MCF 10A (cell line): ENCODE data around the gene SOX6. TPM values are rescaled to one million over a fixed set of nuclear protein-coding genes. Genes with fewer than 3 reads are reported as not detected.
A peak's percentile ranks its signal among the peaks of the same experiment; 100 is the strongest.

Experiments
- BruUV-seq: library from RNA; stranded (reverse); fragments of 400-500 nt; replicated peaks from 2 replicates; lab custom pipeline; 2021; lab: Mats Ljungman, UMichigan
- CTCF ChIA-PET: fragments of 300-600 bp; sonication (Branson Sonifier 250); formaldehyde crosslinking; extraction: SDS; loops from one replicate; lab custom pipeline; 2021; ENCODE audit warnings: antibody characterized with exemption, inconsistent platforms; lab: Yijun Ruan, JAX
- POLR2A ChIA-PET: fragments of 300-600, 350-650 bp; sonication (Branson Sonifier 250); formaldehyde crosslinking; extraction: SDS; loops from one replicate; lab custom pipeline; 2020; ENCODE audit warnings: antibody characterized with exemption, inconsistent platforms; lab: Yijun Ruan, JAX
- DNase-seq: peaks from one replicate; pipeline ENCODE4 v3.0.0-alpha.2; 2018; ENCODE audit not compliant: unreplicated experiment
- H3K27ac Mint-ChIP-seq: one replicate; pipeline ENCODE4 v1.8.0; 2022; ENCODE audit warnings: mild to moderate bottlenecking, low read depth, mixed read lengths; ENCODE audit not compliant: unreplicated experiment
- H3K27me3 Mint-ChIP-seq: one replicate; pipeline ENCODE4 v1.8.0; 2022; ENCODE audit warnings: mixed read lengths; ENCODE audit not compliant: insufficient read depth, unreplicated experiment
- H3K36me3 Mint-ChIP-seq: one replicate; pipeline ENCODE4 v1.8.0; 2022; ENCODE audit warnings: mild to moderate bottlenecking, moderate library complexity, mixed read lengths; ENCODE audit not compliant: insufficient read depth, unreplicated experiment
- H3K4me1 Mint-ChIP-seq: one replicate; pipeline ENCODE4 v1.8.0; 2022; ENCODE audit warnings: mixed read lengths; ENCODE audit not compliant: insufficient read depth, unreplicated experiment
- H3K4me3 Mint-ChIP-seq: one replicate; pipeline ENCODE4 v1.8.0; 2022; ENCODE audit warnings: mild to moderate bottlenecking, moderate library complexity, mixed read lengths; ENCODE audit not compliant: unreplicated experiment
- H3K9me3 Mint-ChIP-seq: one replicate; pipeline ENCODE4 v1.8.0; 2022; ENCODE audit warnings: mixed read lengths; ENCODE audit not compliant: unreplicated experiment
- intact Hi-C: fragments of 100-400 bp; cut with micrococcal nuclease; formaldehyde crosslinking; loops from 2 replicates; pipeline ENCODE4 v1.14.1; 2022
- total RNA-seq: library from RNA; stranded (reverse); gene quantifications from 2 replicates; pipeline ENCODE4 v1.2.3, GENCODE V29; 2022
- TF ChIP-seq, protein P1 (sequence below): fragments of 200-600 bp; IDR thresholded peaks from one replicate; pipeline ENCODE4 v1.8.0; 2022; ENCODE audit warnings: antibody characterized with exemption, mild to moderate bottlenecking; ENCODE audit not compliant: unreplicated experiment

The SOX6 gene
- total RNA-seq, 1 experiment from 2014 or later, result 6.4 TPM

- POLR2A ChIA-PET, result interaction anchor here (0.6 to 5.7 kb wide), 15 partner anchors 12 to 639 kb away, joined by 3 to 66 read pairs (median 4); no protein-coding TSS in a partner anchor
- H3K27me3 Mint-ChIP-seq, result no peaks in the 10 kb centered on the region
- H3K27ac Mint-ChIP-seq, result peak overlapping the region; percentile 91
- intact Hi-C loops, result loop anchor here (1.0 to 10.0 kb wide), 2 partner anchors 306 to 638 kb away; no protein-coding TSS in a partner anchor
- H3K4me1 Mint-ChIP-seq, result peaks cover 45% of the 10 kb centered on the region
- TSS peak; percentile 96 for BruUV-seq
- no peaks in the 10 kb centered on the region for H3K9me3 Mint-ChIP-seq
- H3K4me3 Mint-ChIP-seq, result peak overlapping the region; percentile 30
- peak; percentile 9 for DNase-seq
- TF ChIP-seq, protein P1, sequence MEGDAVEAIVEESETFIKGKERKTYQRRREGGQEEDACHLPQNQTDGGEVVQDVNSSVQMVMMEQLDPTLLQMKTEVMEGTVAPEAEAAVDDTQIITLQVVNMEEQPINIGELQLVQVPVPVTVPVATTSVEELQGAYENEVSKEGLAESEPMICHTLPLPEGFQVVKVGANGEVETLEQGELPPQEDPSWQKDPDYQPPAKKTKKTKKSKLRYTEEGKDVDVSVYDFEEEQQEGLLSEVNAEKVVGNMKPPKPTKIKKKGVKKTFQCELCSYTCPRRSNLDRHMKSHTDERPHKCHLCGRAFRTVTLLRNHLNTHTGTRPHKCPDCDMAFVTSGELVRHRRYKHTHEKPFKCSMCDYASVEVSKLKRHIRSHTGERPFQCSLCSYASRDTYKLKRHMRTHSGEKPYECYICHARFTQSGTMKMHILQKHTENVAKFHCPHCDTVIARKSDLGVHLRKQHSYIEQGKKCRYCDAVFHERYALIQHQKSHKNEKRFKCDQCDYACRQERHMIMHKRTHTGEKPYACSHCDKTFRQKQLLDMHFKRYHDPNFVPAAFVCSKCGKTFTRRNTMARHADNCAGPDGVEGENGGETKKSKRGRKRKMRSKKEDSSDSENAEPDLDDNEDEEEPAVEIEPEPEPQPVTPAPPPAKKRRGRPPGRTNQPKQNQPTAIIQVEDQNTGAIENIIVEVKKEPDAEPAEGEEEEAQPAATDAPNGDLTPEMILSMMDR, result no peak
- H3K36me3 Mint-ChIP-seq, result no peaks in the 10 kb centered on the region
- CTCF ChIA-PET, result interaction anchor here (0.5 to 2.0 kb wide), 6 partner anchors 12 to 645 kb away, joined by 3 to 6 read pairs (median 3); no protein-coding TSS in a partner anchor
Measured at GRCh38 chr11:15968461-15969130, 387.8 kb downstream of the SOX6 start.

DNA sequence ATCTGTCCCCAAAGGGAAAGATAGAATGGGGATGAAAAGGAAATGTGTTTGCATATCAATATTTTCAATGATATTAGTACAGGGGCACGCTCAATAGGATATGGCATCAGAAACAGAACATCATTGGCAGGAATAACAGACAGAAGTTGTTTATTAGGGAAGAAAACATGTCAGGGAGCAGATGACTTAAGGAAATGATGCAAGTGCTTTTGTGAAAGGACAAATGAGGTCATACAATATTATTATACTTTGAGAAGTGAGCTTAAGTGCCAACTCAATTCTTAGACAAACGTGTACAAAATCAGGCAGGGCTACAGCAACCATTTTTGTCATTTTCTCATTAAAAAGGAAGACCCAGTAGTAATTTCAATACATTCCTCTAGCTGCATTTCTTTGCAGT lies 388.4 kb downstream of the SOX6 start:
- Mint-ChIP-seq H3K27me3 (no peaks in the 10 kb centered on the region), H3K36me3 (no peaks in the 10 kb centered on the region), H3K4me3 (no peak overlapping the region), H3K27ac (peak overlapping the region; percentile 91), H3K9me3 (no peaks in the 10 kb centered on the region), H3K4me1 (peaks cover 45% of the 10 kb centered on the region)
- POLR2A ChIA-PET, result interaction anchor here (1.0 to 5.7 kb wide), 11 partner anchors 12 to 640 kb away, joined by 3 to 66 read pairs (median 5); no protein-coding TSS in a partner anchor
- no TSS peak for BruUV-seq
- DNase-seq, result peak; percentile 35
- intact Hi-C loops, result loop anchor here (10.0 kb wide), 1 partner anchor 307 kb away; no protein-coding TSS in a partner anchor
- CTCF ChIA-PET, result interaction anchor here (0.6 to 2.0 kb wide), 6 partner anchors 12 to 646 kb away, joined by 3 to 6 read pairs (median 3); no protein-coding TSS in a partner anchor
- TF ChIP-seq, protein P1, result no peak

GRCh38 chr11:15967166-15967565 lies 389.2 kb downstream of the SOX6 start:
- Mint-ChIP-seq H3K27ac (peak overlapping the region; percentile 91), H3K4me3 (peak overlapping the region; percentile 48), H3K9me3 (no peaks in the 10 kb centered on the region), H3K4me1 (peaks cover 45% of the 10 kb centered on the region), H3K36me3 (no peaks in the 10 kb centered on the region), H3K27me3 (no peaks in the 10 kb centered on the region)
- peak; percentile 62 for DNase-seq
- ChIA-PET POLR2A (interaction anchor here (0.6 to 5.7 kb wide), 12 partner anchors 8 to 770 kb away, joined by 3 to 66 read pairs (median 4); no protein-coding TSS in a partner anchor), CTCF (interaction anchor here (0.6 to 2.0 kb wide), 2 partner anchors 44 to 647 kb away, joined by 3 to 4 read pairs; no protein-coding TSS in a partner anchor)
- TF ChIP-seq, protein P1, result no peak
- no TSS peak for BruUV-seq
- intact Hi-C loops, result loop anchor here (10.0 kb wide), 1 partner anchor 308 kb away; no protein-coding TSS in a partner anchor
